H9 (cell line): ENCODE data around the gene RGS2. TPM values are rescaled to one million over a fixed set of nuclear protein-coding genes. Genes with fewer than 3 reads are reported as not detected.

Experiments used
- DNase-seq: peaks from one replicate; pipeline ENCODE4 v3.0.0-alpha.2; 2017
- H2AFZ ChIP-seq: one replicate; pipeline ENCODE4 v1.6.1; 2013; ENCODE audit warnings: mild to moderate bottlenecking, low read length, control low read depth, moderate library complexity
- H2AK5ac ChIP-seq: 2 replicates; pipeline ENCODE4 v1.6.1; 2013; ENCODE audit warnings: low read length, control low read depth, mixed read lengths; ENCODE audit not compliant: insufficient read length
- H2BK120ac ChIP-seq: one replicate; pipeline ENCODE4 v1.6.1; 2013; ENCODE audit warnings: low read depth, mild to moderate bottlenecking, low read length, control low read depth, inconsistent platforms; ENCODE audit not compliant: poor library complexity, severe bottlenecking
- H2BK12ac ChIP-seq: 2 replicates; pipeline ENCODE4 v1.6.1; 2013; ENCODE audit warnings: low read length, control low read depth, mixed read lengths, low read depth; ENCODE audit not compliant: insufficient read length
- H2BK15ac ChIP-seq: 2 replicates; pipeline ENCODE4 v1.6.1; 2013; ENCODE audit warnings: low read depth, low read length, control low read depth
- H2BK20ac ChIP-seq: one replicate; pipeline ENCODE4 v1.6.1; 2013; ENCODE audit warnings: low read depth, mild to moderate bottlenecking, low read length, control low read depth, inconsistent platforms; ENCODE audit not compliant: poor library complexity, severe bottlenecking
- H2BK5ac ChIP-seq: 2 replicates; pipeline ENCODE4 v1.6.1; 2013; ENCODE audit warnings: low read length, control low read depth, mixed read lengths; ENCODE audit not compliant: insufficient read length
- H3K14ac ChIP-seq: 2 replicates; pipeline ENCODE4 v1.6.1; 2013; ENCODE audit warnings: low read length, control low read depth; ENCODE audit not compliant: insufficient read depth
- H3K18ac ChIP-seq: 2 replicates; pipeline ENCODE4 v1.6.1; 2013; ENCODE audit warnings: low read depth, mild to moderate bottlenecking, mixed read lengths, low read length, control low read depth; ENCODE audit not compliant: insufficient read length
- H3K23ac ChIP-seq: 2 replicates; pipeline ENCODE4 v1.6.1; 2013; ENCODE audit warnings: low read length, control low read depth, mixed read lengths, low read depth; ENCODE audit not compliant: insufficient read length
- H3K23me2 ChIP-seq: 2 replicates; pipeline ENCODE4 v1.6.1; 2013; ENCODE audit warnings: low read depth, mild to moderate bottlenecking, mixed read lengths, low read length, control low read depth; ENCODE audit not compliant: insufficient read length, poor library complexity, severe bottlenecking
- H3K27ac ChIP-seq: 2 replicates; pipeline ENCODE4 v1.5.1; 2013; ENCODE audit warnings: low read length, control low read depth, mixed read lengths, low read depth; ENCODE audit not compliant: insufficient read length
- H3K27me3 ChIP-seq: 2 replicates; pipeline ENCODE4 v1.6.1; 2013; ENCODE audit warnings: low read length, control low read depth, inconsistent platforms; ENCODE audit not compliant: insufficient read depth
- H3K4ac ChIP-seq: 2 replicates; pipeline ENCODE4 v1.6.1; 2013; ENCODE audit warnings: low read depth, mild to moderate bottlenecking, control low read depth, inconsistent platforms, low read length, moderate library complexity
- H3K4me1 ChIP-seq: 2 replicates; pipeline ENCODE4 v1.6.1; 2013; ENCODE audit warnings: low read length, control low read depth, inconsistent platforms; ENCODE audit not compliant: insufficient read depth
- H3K4me2 ChIP-seq: 2 replicates; pipeline ENCODE4 v1.6.1; 2013; ENCODE audit warnings: low read length, control low read depth, mixed read lengths; ENCODE audit not compliant: insufficient read length, insufficient read depth
- H3K56ac ChIP-seq: 2 replicates; pipeline ENCODE4 v1.6.1; 2013; ENCODE audit warnings: low read depth, mild to moderate bottlenecking, mixed read lengths, low read length, control low read depth; ENCODE audit not compliant: insufficient read length
- H3K79me1 ChIP-seq: 2 replicates; pipeline ENCODE4 v1.6.1; 2013; ENCODE audit warnings: low read depth, mild to moderate bottlenecking, moderate library complexity, low read length, control low read depth, inconsistent platforms; ENCODE audit not compliant: insufficient read depth, poor library complexity, severe bottlenecking
- H3K79me2 ChIP-seq: 2 replicates; pipeline ENCODE4 v1.6.1; 2013; ENCODE audit warnings: low read length, control low read depth, inconsistent platforms; ENCODE audit not compliant: insufficient read depth
- H3K9ac ChIP-seq: 2 replicates; pipeline ENCODE4 v1.6.1; 2013; ENCODE audit warnings: low read length, control low read depth, mixed read lengths; ENCODE audit not compliant: insufficient read length; ENCODE audit errors: extremely low read depth
- H3K9me3 ChIP-seq: one replicate; pipeline ENCODE4 v1.6.1; 2013; ENCODE audit warnings: low read depth, low read length, inconsistent platforms; ENCODE audit not compliant: control insufficient read depth
- H3T11ph ChIP-seq: one replicate; pipeline ENCODE4 v1.6.1; 2013; ENCODE audit warnings: mild to moderate bottlenecking, low read length, control low read depth, inconsistent platforms
- H4K20me1 ChIP-seq: one replicate; pipeline ENCODE4 v1.6.1; 2013; ENCODE audit not compliant: control insufficient read depth, insufficient read length, insufficient read depth
- H4K5ac ChIP-seq: 2 replicates; pipeline ENCODE4 v1.6.1; 2013; ENCODE audit warnings: low read depth, mild to moderate bottlenecking, mixed read lengths, low read length, control low read depth; ENCODE audit not compliant: insufficient read length
- H4K8ac ChIP-seq: replicated peaks from 2 replicates; pipeline ENCODE4 v1.6.1; 2013; ENCODE audit warnings: low read length, control low read depth, mixed read lengths, low read depth; ENCODE audit not compliant: insufficient read length
- H4K91ac ChIP-seq: 2 replicates; pipeline ENCODE4 v1.6.1; 2013; ENCODE audit warnings: low read depth, mild to moderate bottlenecking, moderate library complexity, mixed read lengths, low read length, control low read depth; ENCODE audit not compliant: insufficient read length
- H3K27ac Mint-ChIP-seq, 3 experiments: 2 replicates in 2 of 3; 3 replicates in 1 of 3; pipeline ENCODE4 v1.8.0; 2020 to 2021; ENCODE audit warnings: mixed read lengths in 3 of 3, mild to moderate bottlenecking in 1 of 3, moderate library complexity in 1 of 3
- H3K27me3 Mint-ChIP-seq: 2 replicates; pipeline ENCODE4 v1.8.0; 2021; ENCODE audit warnings: low read depth, mild to moderate bottlenecking, moderate library complexity, mixed read lengths
- H3K36me3 Mint-ChIP-seq, 3 experiments: 2 replicates in 2 of 3; 3 replicates in 1 of 3; pipeline ENCODE4 v1.8.0; 2020 to 2021; ENCODE audit warnings: low read depth in 3 of 3, mixed read lengths in 3 of 3; ENCODE audit not compliant: insufficient read depth in 1 of 3
- H3K4me1 Mint-ChIP-seq, 2 experiments: 2 replicates each; pipeline ENCODE4 v1.8.0; 2020; ENCODE audit warnings: mixed read lengths in 2 of 2
- H3K4me3 Mint-ChIP-seq, 2 experiments: 2 replicates in 1 of 2; 3 replicates in 1 of 2; pipeline ENCODE4 v1.8.0; 2020 to 2021; ENCODE audit warnings: mild to moderate bottlenecking in 2 of 2, mixed read lengths in 2 of 2, moderate library complexity in 1 of 2
- H3K9me3 Mint-ChIP-seq, 2 experiments: 2 replicates in 1 of 2; 3 replicates in 1 of 2; pipeline ENCODE4 v1.8.0; 2020; ENCODE audit warnings: mild to moderate bottlenecking in 2 of 2, mixed read lengths in 2 of 2, moderate library complexity in 1 of 2
- WGBS: extraction: QIAGEN DNeasy Blood & Tissue Kit; methylation state at CpG from one replicate; pipeline ENCODE4 v1.1.7; 2013; ENCODE audit warnings: missing lambda C conversion rate, low lambda C conversion rate, mixed read lengths; ENCODE audit not compliant: insufficient read length; ENCODE audit errors: extremely low coverage; 5-methylcytosine and 5-hydroxymethylcytosine counted together
- total RNA-seq: library from RNA; stranded (reverse); gene quantifications from 2 replicates; pipeline ENCODE4 v1.2.1, GENCODE V29; 2021
- TF ChIP-seq, protein P1 (sequence below): fragments of 200-600 bp; sonication (generic); conservative IDR thresholded peaks from 3 replicates; pipeline ENCODE4 v1.8.0; 2021; ENCODE audit warnings: antibody characterized with exemption, mild to moderate bottlenecking

RGS2 gene
- total RNA-seq, 1 experiment from 2014 or later: 13.9 TPM

DNA sequence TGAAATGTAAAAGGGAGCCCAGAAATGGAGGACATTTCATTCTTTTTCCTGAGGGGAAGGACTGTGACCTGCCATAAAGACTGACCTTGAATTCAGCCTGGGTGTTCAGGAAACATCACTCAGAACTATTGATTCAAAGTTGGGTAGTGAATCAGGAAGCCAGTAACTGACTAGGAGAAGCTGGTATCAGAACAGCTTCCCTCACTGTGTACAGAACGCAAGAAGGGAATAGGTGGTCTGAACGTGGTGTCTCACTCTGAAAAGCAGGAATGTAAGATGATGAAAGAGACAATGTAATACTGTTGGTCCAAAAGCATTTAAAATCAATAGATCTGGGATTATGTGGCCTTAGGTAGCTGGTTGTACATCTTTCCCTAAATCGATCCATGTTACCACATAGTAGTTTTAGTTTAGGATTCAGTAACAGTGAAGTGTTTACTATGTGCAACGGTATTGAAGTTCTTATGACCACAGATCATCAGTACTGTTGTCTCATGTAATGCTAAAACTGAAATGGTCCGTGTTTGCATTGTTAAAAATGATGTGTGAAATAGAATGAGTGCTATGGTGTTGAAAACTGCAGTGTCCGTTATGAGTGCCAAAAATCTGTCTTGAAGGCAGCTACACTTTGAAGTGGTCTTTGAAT lies 2.9 kb downstream of the RGS2 start:
- H3K18ac ChIP-seq: no peak overlapping the region
- H2BK5ac ChIP-seq: no peak overlapping the region
- H3K23me2 ChIP-seq: peaks cover 12% of the 10 kb centered on the region
- no peak overlapping the region for H3K4me2 ChIP-seq
- no peak overlapping the region for H4K91ac ChIP-seq
- no peak overlapping the region for H4K5ac ChIP-seq
- H2BK12ac ChIP-seq: no peak overlapping the region
- Mint-ChIP-seq H3K4me3 (no peak overlapping the region), H3K36me3 (peaks cover 5 to 15% (median 11%) of the 10 kb centered on the region in 3 experiments; a peak in 6 of 7 replicates), H3K4me1 (peaks cover 23 to 31% of the 10 kb centered on the region in 2 experiments), H3K27me3 (peaks cover 15% of the 10 kb centered on the region), H3K9me3 (no peaks in the 10 kb centered on the region), H3K27ac (no peak overlapping the region)
- no peak overlapping the region for H3K9ac ChIP-seq
- no peak overlapping the region for H3K27ac ChIP-seq
- no peaks in the 10 kb centered on the region for H3K27me3 ChIP-seq
- H3T11ph ChIP-seq: no peak overlapping the region
- no peak overlapping the region for H4K8ac ChIP-seq
- no peaks in the 10 kb centered on the region for H4K20me1 ChIP-seq
- H3K14ac ChIP-seq: no peak overlapping the region
- no peaks in the 10 kb centered on the region for H3K4me1 ChIP-seq
- no peak overlapping the region for H2BK20ac ChIP-seq
- H2BK15ac ChIP-seq: no peak overlapping the region
- no peaks in the 10 kb centered on the region; the same call in 1 of the 2 replicates for H3K79me2 ChIP-seq
- DNase-seq: no peak
- H3K56ac ChIP-seq: no peak overlapping the region
- TF ChIP-seq, protein P1, sequence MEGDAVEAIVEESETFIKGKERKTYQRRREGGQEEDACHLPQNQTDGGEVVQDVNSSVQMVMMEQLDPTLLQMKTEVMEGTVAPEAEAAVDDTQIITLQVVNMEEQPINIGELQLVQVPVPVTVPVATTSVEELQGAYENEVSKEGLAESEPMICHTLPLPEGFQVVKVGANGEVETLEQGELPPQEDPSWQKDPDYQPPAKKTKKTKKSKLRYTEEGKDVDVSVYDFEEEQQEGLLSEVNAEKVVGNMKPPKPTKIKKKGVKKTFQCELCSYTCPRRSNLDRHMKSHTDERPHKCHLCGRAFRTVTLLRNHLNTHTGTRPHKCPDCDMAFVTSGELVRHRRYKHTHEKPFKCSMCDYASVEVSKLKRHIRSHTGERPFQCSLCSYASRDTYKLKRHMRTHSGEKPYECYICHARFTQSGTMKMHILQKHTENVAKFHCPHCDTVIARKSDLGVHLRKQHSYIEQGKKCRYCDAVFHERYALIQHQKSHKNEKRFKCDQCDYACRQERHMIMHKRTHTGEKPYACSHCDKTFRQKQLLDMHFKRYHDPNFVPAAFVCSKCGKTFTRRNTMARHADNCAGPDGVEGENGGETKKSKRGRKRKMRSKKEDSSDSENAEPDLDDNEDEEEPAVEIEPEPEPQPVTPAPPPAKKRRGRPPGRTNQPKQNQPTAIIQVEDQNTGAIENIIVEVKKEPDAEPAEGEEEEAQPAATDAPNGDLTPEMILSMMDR: no peak
- H2AK5ac ChIP-seq: no peak overlapping the region
- no peak overlapping the region for H2BK120ac ChIP-seq
- H3K79me1 ChIP-seq: no peaks in the 10 kb centered on the region
- no peak overlapping the region for H3K4ac ChIP-seq
- WGBS: no CpG with 5 or more reads among the region's 6 CpGs
- H3K9me3 ChIP-seq: no peaks in the 10 kb centered on the region
- H2AFZ ChIP-seq: no peak overlapping the region
- H3K23ac ChIP-seq: no peak overlapping the region
